DND-41 (cell line): Measurements from ENCODE around the gene THSD7B.

Source experiments
- EZH2 ChIP-seq: IDR thresholded peaks from 3 replicates; pipeline ENCODE4 v1.6.1; 2012; ENCODE audit warnings: borderline replicate concordance, low read depth, mild to moderate bottlenecking, moderate library complexity, low read length, inconsistent platforms; ENCODE audit not compliant: severe bottlenecking
- TF ChIP-seq, protein P1 (sequence below): IDR thresholded peaks from 2 replicates; pipeline ENCODE4 v1.5.1; 2012; ENCODE audit warnings: borderline replicate concordance, low read length, moderate library complexity, mild to moderate bottlenecking; ENCODE audit not compliant: poor library complexity, severe bottlenecking; ENCODE audit errors: extremely low read depth

DNA sequence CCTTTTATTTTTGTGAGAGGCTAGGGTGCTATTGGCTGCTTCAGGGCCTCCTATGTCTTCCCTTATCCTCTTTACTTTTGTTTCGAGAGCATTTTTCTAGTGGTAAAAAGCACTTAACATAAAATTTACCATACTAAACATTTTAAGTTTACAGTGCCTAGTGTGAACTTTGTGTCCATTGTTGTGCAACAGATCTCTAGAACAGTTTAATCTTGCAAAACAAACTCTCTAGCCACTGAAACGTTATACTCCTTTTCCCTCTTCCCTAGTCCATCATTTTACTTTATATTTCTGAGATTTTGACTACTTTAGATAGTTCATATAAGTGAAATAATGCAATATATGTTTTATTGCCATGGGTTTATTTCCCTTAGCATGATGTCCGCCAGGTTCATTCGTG, 580.6 kb downstream of the THSD7B start:
- no peak for TF ChIP-seq EZH2
- TF ChIP-seq, protein P1, sequence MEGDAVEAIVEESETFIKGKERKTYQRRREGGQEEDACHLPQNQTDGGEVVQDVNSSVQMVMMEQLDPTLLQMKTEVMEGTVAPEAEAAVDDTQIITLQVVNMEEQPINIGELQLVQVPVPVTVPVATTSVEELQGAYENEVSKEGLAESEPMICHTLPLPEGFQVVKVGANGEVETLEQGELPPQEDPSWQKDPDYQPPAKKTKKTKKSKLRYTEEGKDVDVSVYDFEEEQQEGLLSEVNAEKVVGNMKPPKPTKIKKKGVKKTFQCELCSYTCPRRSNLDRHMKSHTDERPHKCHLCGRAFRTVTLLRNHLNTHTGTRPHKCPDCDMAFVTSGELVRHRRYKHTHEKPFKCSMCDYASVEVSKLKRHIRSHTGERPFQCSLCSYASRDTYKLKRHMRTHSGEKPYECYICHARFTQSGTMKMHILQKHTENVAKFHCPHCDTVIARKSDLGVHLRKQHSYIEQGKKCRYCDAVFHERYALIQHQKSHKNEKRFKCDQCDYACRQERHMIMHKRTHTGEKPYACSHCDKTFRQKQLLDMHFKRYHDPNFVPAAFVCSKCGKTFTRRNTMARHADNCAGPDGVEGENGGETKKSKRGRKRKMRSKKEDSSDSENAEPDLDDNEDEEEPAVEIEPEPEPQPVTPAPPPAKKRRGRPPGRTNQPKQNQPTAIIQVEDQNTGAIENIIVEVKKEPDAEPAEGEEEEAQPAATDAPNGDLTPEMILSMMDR: no peak
